SK-N-SH treated with all-trans-retinoic acid at 6 μM for 48 hours (cell line): Measurements from ENCODE around the gene NECTIN4.

Experiments used
- ARNTL ChIP-seq: fragments of 450-650 bp; formaldehyde crosslinking; IDR thresholded peaks from 2 replicates; pipeline ENCODE4 v1.5.0; 2020; ENCODE audit warnings: low read depth, mild to moderate bottlenecking, moderate library complexity, borderline replicate concordance
- BACH2 ChIP-seq: fragments of 250-450 bp; sonication (Bioruptor Pico); IDR thresholded peaks from 2 replicates; pipeline ENCODE4 v1.9.0; 2021; ENCODE audit warnings: mild to moderate bottlenecking, borderline replicate concordance
- ESRRG ChIP-seq: fragments of 250-450 bp; sonication (Bioruptor Pico); IDR thresholded peaks from 2 replicates; pipeline ENCODE4 v1.6.1; 2021; ENCODE audit warnings: mild to moderate bottlenecking
- GLIS3 ChIP-seq: fragments of 250-450 bp; sonication (Bioruptor Pico); IDR thresholded peaks from 2 replicates; pipeline ENCODE4 v1.5.0; 2020; ENCODE audit warnings: mild to moderate bottlenecking, moderate library complexity
- OSR1 ChIP-seq: fragments of 250-450 bp; sonication (Bioruptor Pico); IDR thresholded peaks from 2 replicates; pipeline ENCODE4 v1.8.0; 2022; ENCODE audit warnings: moderate library complexity, mild to moderate bottlenecking, inconsistent platforms
- TCF4 ChIP-seq: fragments of 250-450 bp; sonication (Bioruptor Pico); IDR thresholded peaks from 2 replicates; pipeline ENCODE4 v1.8.0; 2021; ENCODE audit warnings: mild to moderate bottlenecking, moderate library complexity, borderline replicate concordance
- TOX ChIP-seq: fragments of 250-450 bp; sonication (Bioruptor Pico); IDR thresholded peaks from 2 replicates; pipeline ENCODE4 v1.8.0; 2021; ENCODE audit warnings: mild to moderate bottlenecking, moderate library complexity, borderline replicate concordance
- ZFP3 ChIP-seq: fragments of 250-450 bp; sonication (Bioruptor Pico); IDR thresholded peaks from 2 replicates; pipeline ENCODE4 v1.5.0; 2020; ENCODE audit warnings: mild to moderate bottlenecking, moderate library complexity
- ZFP30 ChIP-seq: fragments of 450-650 bp; formaldehyde crosslinking; IDR thresholded peaks from 2 replicates; pipeline ENCODE4 v1.5.0; 2022; ENCODE audit warnings: mild to moderate bottlenecking, moderate library complexity
- ZNF8 ChIP-seq: fragments of 450-650 bp; formaldehyde crosslinking; IDR thresholded peaks from 2 replicates; pipeline ENCODE4 v1.5.0; 2020; ENCODE audit warnings: mild to moderate bottlenecking, moderate library complexity
- TF ChIP-seq, protein P1 (sequence below): fragments of 250-450 bp; sonication (Bioruptor Pico); IDR thresholded peaks from 2 replicates; pipeline ENCODE4 v1.5.1; 2021; ENCODE audit warnings: mild to moderate bottlenecking, moderate library complexity
- TF ChIP-seq, protein P2 (sequence below): fragments of 250-450 bp; sonication (Bioruptor Pico); IDR thresholded peaks from 2 replicates; pipeline ENCODE4 v1.8.0; 2020; ENCODE audit warnings: mild to moderate bottlenecking, moderate library complexity, borderline replicate concordance
- TF ChIP-seq, protein P3 (sequence below): fragments of 250-450 bp; sonication (Bioruptor Pico); IDR thresholded peaks from 2 replicates; pipeline ENCODE4 v1.5.0; 2020; ENCODE audit warnings: mild to moderate bottlenecking, moderate library complexity
- TF ChIP-seq, protein P4 (sequence below): fragments of 250-450 bp; sonication (Bioruptor Pico); IDR thresholded peaks from 2 replicates; pipeline ENCODE4 v1.5.1; 2020; ENCODE audit warnings: low read depth, mild to moderate bottlenecking, moderate library complexity

DNA sequence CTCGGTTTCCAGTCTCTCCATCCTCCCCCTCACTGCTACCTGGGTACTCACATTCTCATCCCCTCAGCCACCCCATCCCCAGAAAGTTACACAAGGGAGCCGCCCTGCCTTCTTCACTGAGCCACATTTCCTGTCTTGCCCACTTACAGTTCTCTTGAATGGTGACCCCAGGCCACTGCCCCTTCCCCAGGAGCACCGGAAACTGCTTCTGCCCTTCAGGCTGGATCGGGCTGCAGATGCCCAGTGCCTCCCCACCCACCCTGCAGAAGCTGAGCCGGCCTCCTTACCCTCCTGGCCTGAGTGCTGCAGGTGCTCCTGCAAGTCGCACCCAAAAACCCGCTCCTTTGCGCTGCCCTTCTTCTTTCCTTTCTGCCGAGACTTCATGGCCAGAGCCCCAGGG lies 20.1 kb downstream of the NECTIN4 start:
- TF ChIP-seq, protein P1, sequence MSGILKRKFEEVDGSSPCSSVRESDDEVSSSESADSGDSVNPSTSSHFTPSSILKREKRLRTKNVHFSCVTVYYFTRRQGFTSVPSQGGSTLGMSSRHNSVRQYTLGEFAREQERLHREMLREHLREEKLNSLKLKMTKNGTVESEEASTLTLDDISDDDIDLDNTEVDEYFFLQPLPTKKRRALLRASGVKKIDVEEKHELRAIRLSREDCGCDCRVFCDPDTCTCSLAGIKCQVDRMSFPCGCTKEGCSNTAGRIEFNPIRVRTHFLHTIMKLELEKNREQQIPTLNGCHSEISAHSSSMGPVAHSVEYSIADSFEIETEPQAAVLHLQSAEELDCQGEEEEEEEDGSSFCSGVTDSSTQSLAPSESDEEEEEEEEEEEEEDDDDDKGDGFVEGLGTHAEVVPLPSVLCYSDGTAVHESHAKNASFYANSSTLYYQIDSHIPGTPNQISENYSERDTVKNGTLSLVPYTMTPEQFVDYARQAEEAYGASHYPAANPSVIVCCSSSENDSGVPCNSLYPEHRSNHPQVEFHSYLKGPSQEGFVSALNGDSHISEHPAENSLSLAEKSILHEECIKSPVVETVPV (CRISPR knock-in tag), result no peak
- TF ChIP-seq TOX (CRISPR knock-in tag), result no peak
- TF ChIP-seq, protein P2, sequence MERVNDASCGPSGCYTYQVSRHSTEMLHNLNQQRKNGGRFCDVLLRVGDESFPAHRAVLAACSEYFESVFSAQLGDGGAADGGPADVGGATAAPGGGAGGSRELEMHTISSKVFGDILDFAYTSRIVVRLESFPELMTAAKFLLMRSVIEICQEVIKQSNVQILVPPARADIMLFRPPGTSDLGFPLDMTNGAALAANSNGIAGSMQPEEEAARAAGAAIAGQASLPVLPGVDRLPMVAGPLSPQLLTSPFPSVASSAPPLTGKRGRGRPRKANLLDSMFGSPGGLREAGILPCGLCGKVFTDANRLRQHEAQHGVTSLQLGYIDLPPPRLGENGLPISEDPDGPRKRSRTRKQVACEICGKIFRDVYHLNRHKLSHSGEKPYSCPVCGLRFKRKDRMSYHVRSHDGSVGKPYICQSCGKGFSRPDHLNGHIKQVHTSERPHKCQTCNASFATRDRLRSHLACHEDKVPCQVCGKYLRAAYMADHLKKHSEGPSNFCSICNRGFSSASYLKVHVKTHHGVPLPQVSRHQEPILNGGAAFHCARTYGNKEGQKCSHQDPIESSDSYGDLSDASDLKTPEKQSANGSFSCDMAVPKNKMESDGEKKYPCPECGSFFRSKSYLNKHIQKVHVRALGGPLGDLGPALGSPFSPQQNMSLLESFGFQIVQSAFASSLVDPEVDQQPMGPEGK, result no peak
- TF ChIP-seq, protein P3, sequence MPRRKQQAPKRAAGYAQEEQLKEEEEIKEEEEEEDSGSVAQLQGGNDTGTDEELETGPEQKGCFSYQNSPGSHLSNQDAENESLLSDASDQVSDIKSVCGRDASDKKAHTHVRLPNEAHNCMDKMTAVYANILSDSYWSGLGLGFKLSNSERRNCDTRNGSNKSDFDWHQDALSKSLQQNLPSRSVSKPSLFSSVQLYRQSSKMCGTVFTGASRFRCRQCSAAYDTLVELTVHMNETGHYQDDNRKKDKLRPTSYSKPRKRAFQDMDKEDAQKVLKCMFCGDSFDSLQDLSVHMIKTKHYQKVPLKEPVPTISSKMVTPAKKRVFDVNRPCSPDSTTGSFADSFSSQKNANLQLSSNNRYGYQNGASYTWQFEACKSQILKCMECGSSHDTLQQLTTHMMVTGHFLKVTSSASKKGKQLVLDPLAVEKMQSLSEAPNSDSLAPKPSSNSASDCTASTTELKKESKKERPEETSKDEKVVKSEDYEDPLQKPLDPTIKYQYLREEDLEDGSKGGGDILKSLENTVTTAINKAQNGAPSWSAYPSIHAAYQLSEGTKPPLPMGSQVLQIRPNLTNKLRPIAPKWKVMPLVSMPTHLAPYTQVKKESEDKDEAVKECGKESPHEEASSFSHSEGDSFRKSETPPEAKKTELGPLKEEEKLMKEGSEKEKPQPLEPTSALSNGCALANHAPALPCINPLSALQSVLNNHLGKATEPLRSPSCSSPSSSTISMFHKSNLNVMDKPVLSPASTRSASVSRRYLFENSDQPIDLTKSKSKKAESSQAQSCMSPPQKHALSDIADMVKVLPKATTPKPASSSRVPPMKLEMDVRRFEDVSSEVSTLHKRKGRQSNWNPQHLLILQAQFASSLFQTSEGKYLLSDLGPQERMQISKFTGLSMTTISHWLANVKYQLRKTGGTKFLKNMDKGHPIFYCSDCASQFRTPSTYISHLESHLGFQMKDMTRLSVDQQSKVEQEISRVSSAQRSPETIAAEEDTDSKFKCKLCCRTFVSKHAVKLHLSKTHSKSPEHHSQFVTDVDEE (CRISPR knock-in tag), result no peak
- TF ChIP-seq ARNTL (CRISPR knock-in tag), result no peak
- TF ChIP-seq OSR1 (CRISPR knock-in tag), result no peak
- TF ChIP-seq ESRRG (CRISPR knock-in tag), result no peak
- TF ChIP-seq ZFP3 (CRISPR knock-in tag), result no peak
- TF ChIP-seq ZNF8 (CRISPR knock-in tag), result no peak
- no peak for TF ChIP-seq ZFP30 (CRISPR knock-in tag)
- no peak for TF ChIP-seq BACH2 (CRISPR knock-in tag)
- no peak for TF ChIP-seq GLIS3 (CRISPR knock-in tag)
- TF ChIP-seq, protein P4, sequence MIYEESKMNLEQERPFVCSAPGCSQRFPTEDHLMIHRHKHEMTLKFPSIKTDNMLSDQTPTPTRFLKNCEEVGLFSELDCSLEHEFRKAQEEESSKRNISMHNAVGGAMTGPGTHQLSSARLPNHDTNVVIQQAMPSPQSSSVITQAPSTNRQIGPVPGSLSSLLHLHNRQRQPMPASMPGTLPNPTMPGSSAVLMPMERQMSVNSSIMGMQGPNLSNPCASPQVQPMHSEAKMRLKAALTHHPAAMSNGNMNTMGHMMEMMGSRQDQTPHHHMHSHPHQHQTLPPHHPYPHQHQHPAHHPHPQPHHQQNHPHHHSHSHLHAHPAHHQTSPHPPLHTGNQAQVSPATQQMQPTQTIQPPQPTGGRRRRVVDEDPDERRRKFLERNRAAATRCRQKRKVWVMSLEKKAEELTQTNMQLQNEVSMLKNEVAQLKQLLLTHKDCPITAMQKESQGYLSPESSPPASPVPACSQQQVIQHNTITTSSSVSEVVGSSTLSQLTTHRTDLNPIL (CRISPR knock-in tag), result no peak
- no peak for TF ChIP-seq TCF4 (CRISPR knock-in tag)
